Epithelial cell of proximal tubule (primary cell): ENCODE data around the gene WDR48. TPM values are rescaled to one million over a fixed set of nuclear protein-coding genes. Genes with fewer than 3 reads are reported as not detected.

ENCODE experiments used
- DNase-seq: peaks from one replicate; pipeline ENCODE4 v3.0.0-alpha.2; 2011; ENCODE audit warnings: low read depth
- H3K4me3 ChIP-seq: 2 replicates; pipeline ENCODE4 v1.5.1; 2011; ENCODE audit warnings: low read depth, mild to moderate bottlenecking, low read length
- total RNA-seq: library from RNA; depleted of rRNA; stranded (reverse); fragments of >200 nt; gene quantifications from 2 replicates; pipeline ENCODE4 v1.2.3, GENCODE V29; 2015
- TF ChIP-seq, protein P1 (sequence below): conservative IDR thresholded peaks from 2 replicates; pipeline ENCODE4 v1.5.1; 2012; ENCODE audit warnings: low read depth, mild to moderate bottlenecking, low read length

The WDR48 gene
- total RNA-seq, 1 donor from 2014 or later, result 29.5 TPM

DNA sequence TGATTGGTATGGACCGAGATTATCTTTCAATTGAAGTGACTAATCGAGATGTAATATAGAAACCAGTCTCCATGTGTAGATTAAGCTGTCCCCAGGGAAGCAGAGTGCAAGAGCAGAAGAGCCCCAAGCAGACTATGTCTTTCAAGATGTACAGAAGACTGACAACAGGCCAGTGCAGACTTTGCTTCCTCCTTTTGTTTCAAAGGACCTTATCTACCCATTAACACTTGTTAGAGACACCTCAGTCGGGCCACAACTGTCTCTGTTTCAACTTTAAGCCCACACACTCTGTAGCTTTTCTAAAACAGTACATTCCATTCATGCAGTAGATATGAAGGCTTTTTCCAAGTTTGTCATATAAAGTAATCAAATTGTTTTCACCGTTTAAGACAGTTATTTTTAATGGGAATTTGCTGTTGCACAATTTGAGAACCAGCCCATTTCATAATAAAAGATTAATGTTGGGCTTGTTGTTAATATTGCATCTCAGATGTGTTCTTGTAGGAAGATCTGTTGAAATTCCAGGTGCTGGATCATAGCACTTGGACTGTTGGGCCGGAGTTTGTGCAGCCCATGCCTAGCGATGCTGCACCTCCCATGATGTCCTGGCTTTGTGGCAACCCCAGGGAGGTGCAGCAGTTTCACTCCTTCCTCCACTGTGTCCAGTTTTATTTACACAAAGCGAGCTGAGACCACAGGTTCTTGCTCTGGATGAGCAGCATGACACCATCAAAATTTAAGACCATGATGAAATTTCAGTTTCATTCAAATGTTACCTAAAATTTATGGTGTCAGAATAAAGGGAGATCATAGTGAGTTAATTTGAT is 43.2 kb downstream of the WDR48 start:
- no peak for DNase-seq

DNA sequence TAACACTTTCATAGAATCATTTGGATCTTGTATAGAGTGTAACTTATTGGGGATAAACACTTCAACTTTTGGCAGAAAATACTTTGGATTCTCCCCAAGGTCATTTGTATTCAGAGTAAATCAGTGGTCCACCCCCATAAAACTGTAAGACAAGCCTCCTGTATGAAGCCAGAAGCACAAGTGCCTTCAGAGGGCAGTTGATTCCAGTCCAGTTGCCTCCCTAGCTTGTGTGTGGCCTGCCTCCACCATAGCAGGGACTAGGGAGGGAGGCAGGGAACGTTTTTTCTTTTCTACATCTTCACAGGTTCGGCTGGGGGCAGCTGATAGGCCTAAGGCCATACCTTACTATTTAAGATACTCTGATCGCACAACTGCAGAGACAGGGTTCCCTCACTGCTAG is 44.0 kb downstream of the WDR48 start:
- no peak for DNase-seq
- H3K4me3 ChIP-seq, result no peak overlapping the region
- TF ChIP-seq, protein P1, sequence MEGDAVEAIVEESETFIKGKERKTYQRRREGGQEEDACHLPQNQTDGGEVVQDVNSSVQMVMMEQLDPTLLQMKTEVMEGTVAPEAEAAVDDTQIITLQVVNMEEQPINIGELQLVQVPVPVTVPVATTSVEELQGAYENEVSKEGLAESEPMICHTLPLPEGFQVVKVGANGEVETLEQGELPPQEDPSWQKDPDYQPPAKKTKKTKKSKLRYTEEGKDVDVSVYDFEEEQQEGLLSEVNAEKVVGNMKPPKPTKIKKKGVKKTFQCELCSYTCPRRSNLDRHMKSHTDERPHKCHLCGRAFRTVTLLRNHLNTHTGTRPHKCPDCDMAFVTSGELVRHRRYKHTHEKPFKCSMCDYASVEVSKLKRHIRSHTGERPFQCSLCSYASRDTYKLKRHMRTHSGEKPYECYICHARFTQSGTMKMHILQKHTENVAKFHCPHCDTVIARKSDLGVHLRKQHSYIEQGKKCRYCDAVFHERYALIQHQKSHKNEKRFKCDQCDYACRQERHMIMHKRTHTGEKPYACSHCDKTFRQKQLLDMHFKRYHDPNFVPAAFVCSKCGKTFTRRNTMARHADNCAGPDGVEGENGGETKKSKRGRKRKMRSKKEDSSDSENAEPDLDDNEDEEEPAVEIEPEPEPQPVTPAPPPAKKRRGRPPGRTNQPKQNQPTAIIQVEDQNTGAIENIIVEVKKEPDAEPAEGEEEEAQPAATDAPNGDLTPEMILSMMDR, result no peak

More for the DNA sequence above, 43.2 kb downstream of the WDR48 start:
- H3K4me3 ChIP-seq, result no peak overlapping the region
- TF ChIP-seq, protein P1, result no peak

DNA sequence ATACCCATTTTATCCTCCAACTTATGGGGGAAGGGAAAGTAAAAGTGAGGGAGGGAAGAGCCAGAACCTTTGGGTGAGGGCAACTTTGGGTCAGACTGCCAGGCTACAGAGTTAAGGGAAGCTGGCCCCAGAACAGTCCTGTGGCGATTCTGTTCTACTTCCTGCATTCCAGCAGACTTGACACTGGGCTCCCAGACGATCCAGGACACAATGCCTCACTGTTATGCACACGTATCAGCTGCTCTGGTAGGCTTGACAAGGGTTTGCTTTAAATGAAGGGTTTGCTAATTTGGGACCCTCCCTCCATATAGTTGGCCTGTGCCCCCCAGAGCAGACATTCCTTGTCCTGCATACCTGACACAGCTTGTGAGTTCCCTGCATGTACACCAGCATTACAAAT is 45.0 kb downstream of the WDR48 start:
- H3K4me3 ChIP-seq, result no peak overlapping the region
- TF ChIP-seq, protein P1, result no peak
- DNase-seq, result no peak

DNA sequence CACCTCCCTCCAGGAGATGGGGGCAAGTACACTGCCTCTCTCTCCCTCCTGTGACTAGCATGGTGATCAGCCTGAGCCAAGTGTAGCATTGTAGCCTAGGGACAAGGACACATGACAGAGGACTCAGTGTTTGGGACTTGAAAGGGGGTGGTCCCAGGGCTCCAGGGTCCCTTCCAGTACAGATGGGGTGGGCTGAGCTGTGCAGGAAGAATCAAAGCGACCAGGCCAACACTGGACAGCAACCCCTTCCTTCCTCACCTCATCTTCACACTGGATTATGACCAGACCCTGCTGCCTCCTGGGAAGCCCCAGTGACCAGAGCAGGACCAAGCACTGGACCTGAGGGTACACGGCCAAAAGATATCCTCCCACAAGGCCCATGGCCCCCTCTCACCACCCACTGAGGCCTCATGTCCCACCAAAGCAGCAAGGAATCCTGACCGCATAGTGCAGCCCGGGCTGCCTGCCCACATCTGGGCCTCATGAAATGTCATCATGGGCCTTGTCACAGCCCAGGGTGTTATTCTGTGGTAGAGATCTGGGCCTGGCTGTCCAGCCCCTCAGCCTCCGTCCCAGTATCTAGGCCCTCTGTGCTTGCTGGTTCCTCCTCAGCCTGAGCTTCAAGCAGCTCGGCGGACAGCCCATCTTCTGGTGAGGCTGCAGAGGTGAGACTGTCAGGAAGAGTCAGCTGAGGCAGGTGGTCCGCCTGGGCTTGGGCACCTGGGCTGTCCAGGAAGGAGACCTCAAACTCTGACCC is 46.1 kb downstream of the WDR48 start:
- H3K4me3 ChIP-seq, result no peak overlapping the region
- DNase-seq, result no peak
- TF ChIP-seq, protein P1, result no peak

DNA sequence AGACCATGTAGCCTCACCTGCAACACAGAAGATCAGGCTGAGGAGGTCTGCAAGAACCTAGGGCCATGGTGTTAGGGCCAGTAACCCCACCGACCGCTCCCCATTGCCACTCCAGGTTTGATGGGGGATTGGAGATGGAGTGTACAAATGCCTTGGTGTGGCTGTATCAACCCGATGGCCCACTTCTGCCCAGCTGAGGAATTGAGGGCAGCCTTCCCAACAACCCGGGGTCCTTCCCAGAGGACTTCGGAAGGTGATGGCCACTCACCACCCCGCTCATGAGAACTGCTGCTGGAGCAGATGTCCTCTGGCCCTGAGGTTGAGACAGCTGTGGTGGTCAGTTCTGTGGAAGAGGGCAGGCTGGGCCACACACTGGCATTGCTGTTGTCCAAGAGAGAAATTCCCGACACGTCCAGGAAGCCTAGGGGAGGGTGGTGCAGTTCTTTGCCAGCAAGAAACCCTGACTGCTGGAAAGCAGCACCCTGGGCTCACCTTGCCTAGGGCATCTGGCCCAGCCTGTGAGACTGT is 46.7 kb downstream of the WDR48 start:
- no peak for DNase-seq
- TF ChIP-seq, protein P1, result no peak
- no peak overlapping the region for H3K4me3 ChIP-seq

DNA sequence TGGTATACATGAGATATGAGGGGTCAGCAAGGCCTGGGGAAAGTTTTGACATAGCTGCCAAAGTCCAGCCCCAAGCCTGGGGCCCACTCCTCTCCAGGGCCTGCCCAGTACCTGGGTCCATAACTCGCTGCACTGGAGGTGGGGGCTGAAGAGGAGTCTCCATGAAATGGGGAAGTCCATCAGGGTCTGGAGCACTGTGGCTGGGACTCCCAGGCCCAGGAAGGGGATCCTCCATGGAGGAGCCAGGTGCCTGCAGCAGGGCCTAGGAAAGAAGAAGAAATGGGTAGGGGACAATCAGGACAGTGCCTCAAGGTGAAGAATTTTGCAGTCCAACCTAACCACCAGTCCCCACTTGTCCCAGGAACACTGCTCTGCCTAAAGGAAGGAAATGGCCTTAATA is 47.4 kb downstream of the WDR48 start:
- TF ChIP-seq, protein P1, result no peak
- DNase-seq, result no peak
- H3K4me3 ChIP-seq, result no peak overlapping the region
